GM21423 (cell line): ENCODE measurements around the gene L3HYPDH.

ENCODE experiments used
- ATAC-seq: cut with Tn5 transposase; IDR thresholded peaks from one replicate; pipeline ENCODE4 v1.9.1; 2021; ENCODE audit warnings: mild to moderate bottlenecking, moderate library complexity; ENCODE audit not compliant: unreplicated experiment

L3HYPDH gene

DNA sequence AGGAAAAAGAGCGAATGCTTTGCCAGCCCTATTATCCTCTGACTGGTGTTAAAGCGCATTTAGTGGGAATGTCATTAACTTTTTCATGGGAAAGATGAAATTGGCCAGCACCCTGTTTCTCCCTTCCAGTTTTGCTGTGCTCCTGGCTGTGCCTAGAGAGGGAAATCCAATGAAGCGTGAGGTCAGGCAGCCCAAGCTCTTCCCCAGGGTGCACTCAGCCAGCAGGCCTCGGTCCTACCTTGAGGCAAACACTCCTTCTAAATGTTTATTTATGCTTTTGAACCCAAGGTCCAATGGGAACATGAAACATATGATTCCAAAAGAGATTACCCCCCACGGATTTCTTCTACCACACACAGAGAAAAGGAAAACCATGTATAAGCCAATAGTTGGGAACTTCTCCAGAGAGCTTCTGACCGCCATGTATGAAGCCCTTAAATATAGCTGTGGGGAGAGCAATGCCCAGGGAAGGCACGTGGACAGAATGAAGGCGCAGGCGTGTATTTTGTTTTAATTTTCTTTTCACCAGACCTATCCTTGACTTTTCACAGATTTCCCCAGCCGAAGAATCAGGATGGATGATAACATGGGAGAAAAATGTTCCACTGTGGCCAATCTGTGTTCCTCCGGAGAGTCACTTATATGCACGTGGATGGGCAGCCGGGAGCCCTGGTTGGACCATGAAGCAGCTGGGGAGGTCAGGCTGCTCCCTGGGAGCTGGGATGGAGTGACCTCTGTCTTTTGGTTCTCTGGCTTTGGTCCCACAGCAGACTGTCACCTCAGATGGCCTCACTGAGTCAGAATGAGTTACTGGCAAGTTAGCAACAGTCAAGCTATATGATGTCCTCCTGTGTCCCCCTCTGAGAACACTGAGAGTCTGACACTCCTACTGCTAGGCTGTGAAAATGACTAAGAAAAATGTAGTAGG, 56.3 kb downstream of the L3HYPDH start:
- no peak for ATAC-seq

DNA sequence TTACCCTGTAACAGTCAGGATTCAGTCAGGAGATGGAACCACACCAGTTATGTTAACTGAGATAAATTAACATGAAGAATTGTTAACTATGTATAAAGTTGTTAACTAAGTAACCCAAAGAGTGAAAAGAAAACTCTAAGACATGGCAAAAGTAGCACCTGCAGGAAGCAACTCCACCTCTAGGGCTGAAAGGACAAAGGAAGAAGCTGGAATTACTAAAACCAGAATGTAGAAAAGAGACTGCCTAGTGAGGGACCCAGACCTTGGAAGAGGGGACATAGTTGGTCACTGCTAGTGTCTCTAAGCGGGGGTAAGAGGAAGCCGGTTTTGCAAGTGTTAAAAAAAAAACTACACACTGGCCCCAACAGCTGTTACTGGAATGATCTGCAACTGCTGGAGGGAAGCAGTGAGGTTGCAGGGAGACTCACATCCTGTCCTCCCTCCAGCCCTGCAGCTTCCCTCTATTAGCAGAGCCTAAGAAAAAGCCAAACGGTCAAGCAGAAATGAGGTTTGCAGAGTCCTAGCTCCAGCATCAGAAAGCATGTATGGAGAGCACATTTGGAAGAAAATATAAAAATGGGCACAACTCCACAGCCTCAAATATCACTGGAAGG, 58.8 kb downstream of the L3HYPDH start:
- ATAC-seq, result no peak

GRCh38 chr14:59424341-59425071, 59.7 kb downstream of the L3HYPDH start:
- ATAC-seq, result no peak
